Omental fat pad (tissue), 4 donors: ENCODE data around the gene SMC1B. TPM values are rescaled to one million over a fixed set of nuclear protein-coding genes. Genes with fewer than 3 reads are reported as not detected.
"Not testable (repeated sequence)": the region's sequence is repeated elsewhere in the genome, so short reads cannot be mapped to it uniquely, and the experiment has no call there.

Source experiments
- ATAC-seq: fragments of 150-250 bp; one replicate; pipeline ENCODE4 v1.9.1; 2016; ENCODE audit warnings: mild to moderate bottlenecking, moderate library complexity; ENCODE audit not compliant: low FRiP score
- DNase-seq: peaks from one replicate; pipeline ENCODE4 v3.0.0-alpha.2; 2019; ENCODE audit warnings: low spot score
- CTCF ChIP-seq, 3 donors: fragments of 450-650 bp; IDR thresholded peaks; one replicate each; pipeline ENCODE4 v1.5.1; 2016 to 2017; ENCODE audit warnings: antibody characterized with exemption in 3 of 3, mild to moderate bottlenecking in 3 of 3, moderate library complexity in 2 of 3
- total RNA-seq, 4 donors: library from RNA; depleted of rRNA; stranded (reverse); fragments of >200 nt; gene quantifications; one replicate each; pipeline ENCODE4 v1.1.0, GENCODE V29; 2016

SMC1B gene
- total RNA-seq, 4 donors from 2014 or later = not detected

- DNase-seq (no peak), ATAC-seq (no peak)
- TF ChIP-seq CTCF (IDR thresholded peaks at IDR 0.05) = no peak
Observed at GRCh38 chr22:45331486-45331885, 81.9 kb downstream of the SMC1B start.

DNA sequence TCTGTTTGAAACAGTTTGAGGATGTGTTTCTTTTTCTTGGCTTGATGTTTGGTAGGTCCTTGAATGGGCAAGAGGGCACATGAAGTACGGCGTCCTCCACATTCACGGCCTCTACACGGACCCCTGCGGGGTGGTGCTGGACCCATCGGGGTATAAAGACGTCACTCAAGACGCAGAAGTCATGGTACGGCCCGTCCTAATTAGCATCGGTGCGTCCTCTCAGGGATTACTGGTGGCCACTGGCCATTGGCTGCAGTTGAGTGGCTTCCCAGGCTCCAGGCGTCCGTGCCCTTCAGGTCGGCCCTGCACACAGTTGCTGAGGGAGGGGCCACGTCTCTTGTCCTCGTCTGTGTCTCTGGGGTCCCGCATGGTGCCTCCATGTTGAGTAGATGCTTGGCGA, 82.9 kb downstream of the SMC1B start:
- TF ChIP-seq CTCF (IDR thresholded peaks at IDR 0.05) = no peak
- DNase-seq (no peak), ATAC-seq (no peak)

DNA sequence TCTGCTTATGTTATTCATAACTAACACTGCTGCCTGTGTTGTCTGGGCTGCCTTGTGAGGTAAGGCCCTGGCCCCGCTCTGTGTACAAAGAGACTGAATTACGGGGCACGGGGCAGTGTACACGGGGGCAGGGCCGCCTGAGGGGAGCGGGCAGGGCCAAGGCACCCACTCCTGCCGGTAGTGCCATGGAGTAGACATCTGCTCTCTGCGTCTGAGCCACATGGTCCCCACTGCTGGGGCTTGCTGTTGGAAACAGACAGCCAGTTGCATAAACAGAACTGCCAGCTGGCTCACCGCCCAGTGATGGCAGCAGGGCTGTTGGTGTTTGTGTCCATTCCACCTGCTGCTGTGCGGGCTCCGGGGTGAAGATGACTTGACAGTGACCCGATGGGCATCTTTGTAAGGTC, 83.9 kb downstream of the SMC1B start:
- no peak for TF ChIP-seq CTCF (IDR thresholded peaks at IDR 0.05)
- DNase-seq (no peak), ATAC-seq (no peak)

- TF ChIP-seq CTCF (IDR thresholded peaks at IDR 0.05) = no peak
- DNase-seq (no peak), ATAC-seq (no peak)
Observed at GRCh38 chr22:45328822-45329529, 84.4 kb downstream of the SMC1B start.

DNA sequence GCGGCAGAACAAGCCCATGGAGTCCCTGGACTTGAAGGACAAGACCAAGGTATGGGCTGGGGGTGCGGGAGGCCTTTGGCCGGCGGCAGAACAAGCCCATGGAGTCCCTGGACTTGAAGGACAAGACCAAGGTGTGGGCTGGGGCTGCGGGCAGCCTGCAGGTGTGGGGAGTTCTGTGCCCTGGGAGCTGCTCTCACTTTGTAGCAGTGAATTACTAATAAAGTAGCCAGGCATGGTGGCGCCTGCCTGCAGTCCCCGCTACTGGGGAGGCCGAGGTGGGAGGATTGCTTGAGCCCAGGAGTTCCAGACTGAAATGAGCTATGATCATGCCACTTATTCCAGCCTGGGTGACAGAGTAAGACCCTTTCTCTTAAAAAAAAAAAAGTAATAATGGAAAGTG, 85.1 kb downstream of the SMC1B start:
- not testable (repeated sequence) for DNase-seq

DNA sequence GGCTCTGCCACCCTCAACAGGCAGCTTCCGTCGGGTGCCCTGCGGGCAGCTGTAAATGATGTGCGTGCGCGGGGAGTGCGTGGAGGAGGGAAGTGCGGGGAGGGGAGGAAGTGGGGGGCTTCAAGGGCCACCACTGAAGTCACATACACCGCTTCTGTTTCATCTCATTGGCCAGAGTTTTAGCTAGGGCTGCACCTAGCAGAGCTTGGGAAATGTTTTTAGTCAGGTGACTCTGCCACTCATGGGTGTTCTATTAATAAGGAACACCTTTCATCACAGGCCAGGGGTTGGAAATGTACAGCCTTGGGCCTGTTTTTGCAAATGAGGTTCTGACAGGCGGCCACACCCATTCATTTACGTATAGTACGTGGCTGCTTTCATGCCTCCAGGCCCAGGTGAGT, 89.1 kb downstream of the SMC1B start:
- no peak for ATAC-seq
- TF ChIP-seq CTCF (IDR thresholded peaks at IDR 0.05) = no peak
- no peak for DNase-seq

More for the DNA sequence above, 85.1 kb downstream of the SMC1B start:
- not testable (repeated sequence) for ATAC-seq

- no peak for TF ChIP-seq CTCF (IDR thresholded peaks at IDR 0.05)
- ATAC-seq (no peak), DNase-seq (no peak)
Observed at GRCh38 chr22:45323695-45324094, 89.7 kb downstream of the SMC1B start.
